AG04450 (cell line): ENCODE data around the gene NEK11. TPM values are rescaled to one million over a fixed set of nuclear protein-coding genes. Genes with fewer than 3 reads are reported as not detected.

Experiments used
- CTCF ChIA-PET: fragments of 300-600, 350-600 bp; formaldehyde crosslinking; extraction: SDS; loops from one replicate; lab custom pipeline; 2022; ENCODE audit warnings: antibody characterized with exemption, inconsistent platforms; lab: Charles Lee
- POLR2A ChIA-PET: fragments of 350-600 bp; formaldehyde crosslinking; extraction: SDS; loops from one replicate; lab custom pipeline; 2021; ENCODE audit warnings: antibody characterized with exemption, inconsistent platforms; lab: Yijun Ruan, JAX
- DNase-seq: peaks from one replicate; pipeline ENCODE4 v3.0.0-alpha.2; 2011; ENCODE audit warnings: low read depth, low spot score
- H3K27ac ChIP-seq: one replicate; pipeline ENCODE4 v1.5.1; 2012; ENCODE audit warnings: low read depth, low read length, control low read depth
- H3K27me3 ChIP-seq: one replicate; pipeline ENCODE4 v1.6.0; 2012; ENCODE audit warnings: low read length; ENCODE audit not compliant: control insufficient read depth, insufficient read depth
- H3K4me3 ChIP-seq: 2 replicates; pipeline ENCODE4 v1.5.1; 2011; ENCODE audit warnings: mild to moderate bottlenecking, low read depth, low read length, control low read depth
- H3K9me3 ChIP-seq: 2 replicates; pipeline ENCODE4 v1.5.1; 2012; ENCODE audit warnings: low read length; ENCODE audit not compliant: control insufficient read depth, insufficient read depth
- polyA plus RNA-seq: library from polyadenylated mRNA; depleted of rRNA; stranded (reverse); fragments of >200 nt; gene quantifications from 2 replicates; pipeline ENCODE4 v1.2.3, GENCODE V29; 2011
- TF ChIP-seq, protein P1 (sequence below): IDR thresholded peaks from 2 replicates; pipeline ENCODE4 v1.5.1; 2011; ENCODE audit warnings: low read depth, low read length, control low read depth, inconsistent platforms

The NEK11 gene
- polyA plus RNA-seq, 1 experiment: 4.0 TPM

DNA sequence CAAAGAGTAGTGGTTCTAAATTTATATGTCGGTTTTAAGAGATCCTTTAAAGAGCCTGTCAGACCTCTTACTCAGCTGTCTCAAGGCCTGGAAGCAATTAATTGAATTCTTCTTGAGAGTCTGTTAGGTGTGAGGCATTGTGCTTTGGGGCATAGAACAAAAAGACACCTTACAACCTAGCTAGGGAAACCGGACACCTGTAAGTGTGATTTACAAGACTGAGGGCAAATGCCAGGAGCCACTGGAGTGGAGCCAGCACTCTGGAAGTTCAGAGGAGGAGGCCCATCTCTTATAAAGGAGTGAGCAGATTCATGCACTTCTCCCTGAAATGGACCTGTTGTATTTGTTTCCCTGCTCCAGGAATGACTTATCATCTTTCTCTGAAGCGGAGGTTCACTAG, 257.2 kb downstream of the NEK11 start:
- TF ChIP-seq, protein P1, sequence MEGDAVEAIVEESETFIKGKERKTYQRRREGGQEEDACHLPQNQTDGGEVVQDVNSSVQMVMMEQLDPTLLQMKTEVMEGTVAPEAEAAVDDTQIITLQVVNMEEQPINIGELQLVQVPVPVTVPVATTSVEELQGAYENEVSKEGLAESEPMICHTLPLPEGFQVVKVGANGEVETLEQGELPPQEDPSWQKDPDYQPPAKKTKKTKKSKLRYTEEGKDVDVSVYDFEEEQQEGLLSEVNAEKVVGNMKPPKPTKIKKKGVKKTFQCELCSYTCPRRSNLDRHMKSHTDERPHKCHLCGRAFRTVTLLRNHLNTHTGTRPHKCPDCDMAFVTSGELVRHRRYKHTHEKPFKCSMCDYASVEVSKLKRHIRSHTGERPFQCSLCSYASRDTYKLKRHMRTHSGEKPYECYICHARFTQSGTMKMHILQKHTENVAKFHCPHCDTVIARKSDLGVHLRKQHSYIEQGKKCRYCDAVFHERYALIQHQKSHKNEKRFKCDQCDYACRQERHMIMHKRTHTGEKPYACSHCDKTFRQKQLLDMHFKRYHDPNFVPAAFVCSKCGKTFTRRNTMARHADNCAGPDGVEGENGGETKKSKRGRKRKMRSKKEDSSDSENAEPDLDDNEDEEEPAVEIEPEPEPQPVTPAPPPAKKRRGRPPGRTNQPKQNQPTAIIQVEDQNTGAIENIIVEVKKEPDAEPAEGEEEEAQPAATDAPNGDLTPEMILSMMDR: no peak
- no peak for DNase-seq
- ChIA-PET POLR2A (no interaction called here), CTCF (no interaction called here)
- Histone ChIP-seq H3K4me3 (no peak overlapping the region), H3K27ac (no peak overlapping the region), H3K27me3 (no peaks in the 10 kb centered on the region), H3K9me3 (no peaks in the 10 kb centered on the region)

DNA sequence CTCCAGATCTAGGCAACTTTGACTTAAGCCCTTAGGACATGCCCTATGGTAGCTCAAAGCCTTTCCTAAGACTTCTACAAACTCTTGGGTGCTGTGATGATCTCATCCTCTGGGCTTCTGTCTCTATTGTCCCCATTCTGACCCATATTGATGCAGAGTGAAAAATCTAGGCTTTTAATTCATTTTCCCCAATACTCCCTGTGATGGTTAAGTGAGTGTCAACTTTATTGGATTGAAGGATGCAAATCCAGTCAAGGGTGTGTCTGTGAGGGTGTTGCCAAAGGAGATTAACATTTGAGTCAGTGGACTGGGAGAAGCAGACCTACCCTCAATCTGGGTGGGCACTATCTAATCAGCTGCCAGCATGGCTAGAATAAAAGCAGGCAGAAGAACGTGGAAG, 257.6 kb downstream of the NEK11 start:
- ChIA-PET CTCF (no interaction called here), POLR2A (no interaction called here)
- no peaks in the 10 kb centered on the region for H3K27me3 ChIP-seq

DNA sequence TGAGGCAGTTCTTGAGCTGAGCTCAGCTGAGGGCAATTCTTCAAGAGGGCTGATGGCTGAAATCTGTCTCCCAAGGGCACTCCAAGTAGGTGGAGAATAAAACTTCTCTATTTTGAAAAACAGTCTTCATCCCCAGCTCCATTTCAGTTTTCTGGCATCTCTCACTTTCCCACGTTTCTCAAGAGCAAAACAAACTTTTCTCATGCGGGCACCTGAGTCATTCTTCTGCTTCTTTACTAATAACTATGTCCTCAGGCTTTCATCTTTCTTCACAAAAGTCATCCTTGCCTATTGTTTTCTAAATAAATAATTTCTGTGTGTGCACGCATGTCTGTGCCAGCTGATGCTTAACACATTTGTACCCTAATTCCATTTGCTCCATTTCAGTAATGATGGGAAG, 258.8 kb downstream of the NEK11 start:
- POLR2A ChIA-PET: no interaction called here
- CTCF ChIA-PET: no interaction called here
- Histone ChIP-seq H3K27ac (no peak overlapping the region), H3K4me3 (no peak overlapping the region), H3K27me3 (no peaks in the 10 kb centered on the region), H3K9me3 (no peaks in the 10 kb centered on the region)
- TF ChIP-seq, protein P1: no peak
- no peak for DNase-seq

More for the DNA sequence above, 257.6 kb downstream of the NEK11 start:
- DNase-seq: no peak
- Histone ChIP-seq H3K9me3 (no peaks in the 10 kb centered on the region), H3K4me3 (no peak overlapping the region), H3K27ac (no peak overlapping the region)
- TF ChIP-seq, protein P1: no peak

DNA sequence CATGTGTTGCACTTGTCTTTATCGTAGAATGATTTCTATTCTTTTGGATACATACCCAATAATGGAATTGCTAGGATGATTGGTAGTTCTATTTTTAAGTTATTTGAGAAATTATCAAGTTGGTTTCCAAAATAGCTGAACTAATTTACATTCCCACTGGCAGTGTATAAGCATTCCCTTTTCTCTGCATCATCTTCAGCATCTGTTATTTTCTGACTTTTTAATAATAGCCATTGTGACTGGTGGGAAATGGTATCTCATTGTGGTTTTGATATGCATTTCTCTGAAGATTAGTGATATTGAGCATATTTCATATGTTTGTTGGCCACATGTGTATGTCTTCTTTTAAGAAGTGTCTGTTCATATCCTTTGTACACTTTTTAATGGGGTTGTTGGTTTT, 273.2 kb downstream of the NEK11 start:
- ChIA-PET POLR2A (no interaction called here), CTCF (no interaction called here)
- TF ChIP-seq, protein P1: no peak
- no peak overlapping the region for H3K27ac ChIP-seq
- H3K4me3 ChIP-seq: no peak overlapping the region
- H3K27me3 ChIP-seq: no peaks in the 10 kb centered on the region
- no peaks in the 10 kb centered on the region for H3K9me3 ChIP-seq
- DNase-seq: no peak

DNA sequence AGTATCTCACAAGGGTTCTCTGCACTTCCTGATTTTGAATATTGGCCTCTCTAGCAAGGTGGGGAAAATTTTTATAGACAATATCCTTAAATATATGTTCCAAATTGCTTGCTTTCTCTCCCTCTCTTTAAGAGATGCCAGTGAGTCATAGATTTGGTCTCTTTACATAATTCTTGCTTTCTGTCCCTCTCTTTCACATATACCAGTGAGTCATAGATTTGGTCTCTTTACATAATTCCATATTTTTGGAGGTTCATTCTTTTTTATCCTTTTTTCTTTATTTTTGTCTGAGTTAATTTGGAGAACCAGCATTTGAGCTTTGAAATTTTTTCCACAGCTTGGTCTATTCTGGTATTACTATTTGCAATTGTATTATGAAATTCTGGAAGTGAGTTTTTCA, 277.2 kb downstream of the NEK11 start:
- Histone ChIP-seq H3K9me3 (no peaks in the 10 kb centered on the region), H3K27me3 (no peaks in the 10 kb centered on the region), H3K27ac (no peak overlapping the region), H3K4me3 (no peak overlapping the region)
- no peak for DNase-seq
- ChIA-PET CTCF (no interaction called here), POLR2A (no interaction called here)
- TF ChIP-seq, protein P1: no peak
